Trophoblast cell (in vitro differentiated cells and primary cell): ENCODE data around the gene FLRT2.

ENCODE experiments used
- DNase-seq, 2 donors: peaks; one replicate each; pipeline ENCODE4 v3.0.0-alpha.2; 2016
- H2AFZ ChIP-seq: 2 replicates; pipeline ENCODE4 v1.6.1; 2013; ENCODE audit warnings: low read length, moderate library complexity, mild to moderate bottlenecking; ENCODE audit not compliant: insufficient read depth, poor library complexity
- H2AK5ac ChIP-seq: 2 replicates; pipeline ENCODE4 v1.6.1; 2013; ENCODE audit warnings: mild to moderate bottlenecking, low read length
- H2BK120ac ChIP-seq: 2 replicates; pipeline ENCODE4 v1.6.1; 2013; ENCODE audit warnings: low read length, mild to moderate bottlenecking, moderate library complexity; ENCODE audit not compliant: insufficient read depth, poor library complexity
- H2BK12ac ChIP-seq: 2 replicates; pipeline ENCODE4 v1.6.1; 2013; ENCODE audit warnings: mild to moderate bottlenecking, low read length, moderate library complexity
- H2BK5ac ChIP-seq: 2 replicates; pipeline ENCODE4 v1.6.1; 2013; ENCODE audit warnings: low read length, low read depth, moderate library complexity, mild to moderate bottlenecking; ENCODE audit not compliant: poor library complexity
- H3K14ac ChIP-seq: 2 replicates; pipeline ENCODE4 v1.6.1; 2013; ENCODE audit warnings: mild to moderate bottlenecking, low read length
- H3K18ac ChIP-seq: 2 replicates; pipeline ENCODE4 v1.6.1; 2013; ENCODE audit warnings: mild to moderate bottlenecking, low read length
- H3K23ac ChIP-seq: 2 replicates; pipeline ENCODE4 v1.6.1; 2013; ENCODE audit warnings: low read length
- H3K27ac ChIP-seq: 2 replicates; pipeline ENCODE4 v1.5.1; 2013; ENCODE audit warnings: low read depth, mild to moderate bottlenecking, inconsistent platforms, low read length, moderate library complexity
- H3K27me3 ChIP-seq: 2 replicates; pipeline ENCODE4 v1.6.1; 2013; ENCODE audit warnings: inconsistent platforms, mild to moderate bottlenecking, low read length, moderate library complexity; ENCODE audit not compliant: insufficient read depth
- H3K36me3 ChIP-seq, 2 experiments: 1 replicate in 1 of 2; 2 replicates in 1 of 2; pipeline ENCODE4 v1.6.1; 2013; ENCODE audit warnings: low read length in 2 of 2, mild to moderate bottlenecking in 2 of 2, moderate library complexity in 1 of 2; ENCODE audit not compliant: insufficient read depth in 2 of 2, control insufficient read depth in 1 of 2
- H3K4ac ChIP-seq: 2 replicates; pipeline ENCODE4 v1.6.1; 2013; ENCODE audit warnings: low read depth, mild to moderate bottlenecking, low read length, moderate library complexity
- H3K4me1 ChIP-seq, 2 experiments: 1 replicate in 1 of 2; 2 replicates in 1 of 2; pipeline ENCODE4 v1.6.1; 2013; ENCODE audit warnings: low read length in 2 of 2, mild to moderate bottlenecking in 2 of 2, moderate library complexity in 1 of 2; ENCODE audit not compliant: insufficient read depth in 2 of 2, control insufficient read depth in 1 of 2
- H3K4me2 ChIP-seq: 2 replicates; pipeline ENCODE4 v1.6.1; 2013; ENCODE audit warnings: inconsistent platforms, mild to moderate bottlenecking, low read length, moderate library complexity
- H3K4me3 ChIP-seq: 2 replicates; pipeline ENCODE4 v1.5.1; 2013; ENCODE audit warnings: mild to moderate bottlenecking, low read depth, low read length, inconsistent platforms
- H3K79me1 ChIP-seq: one replicate; pipeline ENCODE4 v1.6.1; 2013; ENCODE audit warnings: low read length
- H3K79me2 ChIP-seq: 2 replicates; pipeline ENCODE4 v1.6.1; 2013; ENCODE audit warnings: low read length, mild to moderate bottlenecking; ENCODE audit not compliant: control insufficient read depth, insufficient read depth, poor library complexity
- H3K9ac ChIP-seq: 2 replicates; pipeline ENCODE4 v1.6.1; 2013; ENCODE audit warnings: mild to moderate bottlenecking, low read length
- H3K9me3 ChIP-seq: 2 replicates; pipeline ENCODE4 v1.6.1; 2013; ENCODE audit warnings: low read depth, mild to moderate bottlenecking, control low read depth, inconsistent platforms, low read length; ENCODE audit not compliant: insufficient read depth
- H4K12ac ChIP-seq: 2 replicates; pipeline ENCODE4 v1.6.1; 2013; ENCODE audit warnings: low read depth, mild to moderate bottlenecking, low read length, moderate library complexity
- H4K8ac ChIP-seq: 2 replicates; pipeline ENCODE4 v1.6.1; 2013; ENCODE audit warnings: low read depth, mild to moderate bottlenecking, low read length, moderate library complexity
- H4K91ac ChIP-seq: one replicate; pipeline ENCODE4 v1.6.1; 2013; ENCODE audit warnings: low read depth, mild to moderate bottlenecking, low read length, moderate library complexity
- WGBS: extraction: QIAGEN DNeasy Blood & Tissue Kit; methylation state at CpG from one replicate; pipeline ENCODE4 v1.1.7; 2013; ENCODE audit warnings: missing lambda C conversion rate; ENCODE audit not compliant: insufficient read length, insufficient coverage; ENCODE audit errors: extremely low coverage; 5-methylcytosine and 5-hydroxymethylcytosine counted together

The FLRT2 gene

GRCh38 chr14:85622986-85623685 is 93.2 kb downstream of the FLRT2 start:
- H2AFZ ChIP-seq = no peak overlapping the region
- H3K4me2 ChIP-seq = no peak overlapping the region
- H3K9ac ChIP-seq = no peak overlapping the region
- no peak overlapping the region for H4K8ac ChIP-seq
- peaks cover 5 to 22% of the 10 kb centered on the region in 2 experiments for H3K36me3 ChIP-seq
- no CpG with 5 or more reads among the region's 27 CpGs for WGBS
- H3K18ac ChIP-seq = no peak overlapping the region
- no peak overlapping the region for H3K4me3 ChIP-seq
- DNase-seq = no peak
- no peak overlapping the region for H3K23ac ChIP-seq
- H4K91ac ChIP-seq = no peak overlapping the region
- no peaks in the 10 kb centered on the region for H3K9me3 ChIP-seq
- no peak overlapping the region for H2BK120ac ChIP-seq
- no peak overlapping the region for H3K27ac ChIP-seq
- no peak overlapping the region for H4K12ac ChIP-seq
- no peaks in the 10 kb centered on the region for H3K79me1 ChIP-seq
- no peak overlapping the region for H3K4ac ChIP-seq
- no peaks in the 10 kb centered on the region for H3K79me2 ChIP-seq
- H2BK5ac ChIP-seq = no peak overlapping the region
- no peak overlapping the region for H2BK12ac ChIP-seq
- no peak overlapping the region for H2AK5ac ChIP-seq
- H3K14ac ChIP-seq = no peak overlapping the region
- no peaks in the 10 kb centered on the region for H3K27me3 ChIP-seq
- peaks cover 8 to 10% of the 10 kb centered on the region in 2 experiments for H3K4me1 ChIP-seq

DNA sequence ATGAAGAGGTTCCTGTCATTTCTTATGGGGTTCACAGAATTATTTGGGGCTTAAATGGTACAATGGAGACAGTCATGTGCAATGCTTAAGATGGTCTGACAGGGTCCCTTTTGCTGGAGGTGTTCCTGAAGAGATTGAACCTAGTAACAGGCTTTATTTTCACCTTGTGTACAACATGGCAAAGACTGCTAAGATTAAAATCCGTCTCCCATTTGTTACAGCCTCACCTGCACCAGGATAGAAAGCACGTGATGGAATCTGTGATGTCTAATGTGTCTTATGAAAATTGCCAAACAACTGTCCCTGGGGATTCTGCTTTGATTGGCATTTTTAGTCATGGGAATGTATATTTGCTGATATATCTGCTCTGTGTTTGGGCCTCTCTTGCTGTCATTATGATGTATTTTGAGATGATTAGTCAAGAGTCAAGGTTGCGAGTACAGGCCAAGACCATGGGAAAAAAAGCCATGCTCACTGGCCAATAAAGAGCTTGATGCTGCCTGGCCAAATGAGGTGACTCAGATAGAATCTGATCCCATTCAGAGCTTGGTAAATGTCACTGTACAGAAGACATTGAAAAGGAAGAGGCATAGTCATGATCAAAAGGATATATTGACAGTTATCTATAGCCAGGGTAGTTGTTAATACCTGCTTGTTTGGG is 96.1 kb downstream of the FLRT2 start:
- no peak overlapping the region for H2AFZ ChIP-seq
- no peak overlapping the region for H2BK5ac ChIP-seq
- no peaks in the 10 kb centered on the region for H3K9me3 ChIP-seq
- no peak overlapping the region for H3K18ac ChIP-seq
- H2BK12ac ChIP-seq = no peak overlapping the region
- H3K14ac ChIP-seq = no peak overlapping the region
- no peak overlapping the region for H3K27ac ChIP-seq
- H3K4me3 ChIP-seq = no peak overlapping the region
- H4K8ac ChIP-seq = no peak overlapping the region
- H3K79me1 ChIP-seq = no peaks in the 10 kb centered on the region
- H4K91ac ChIP-seq = no peak overlapping the region
- peaks cover 8 to 10% of the 10 kb centered on the region in 2 experiments for H3K4me1 ChIP-seq
- H3K27me3 ChIP-seq = no peaks in the 10 kb centered on the region
- no peak overlapping the region for H3K23ac ChIP-seq
- WGBS = no CpG with 5 or more reads among the region's 3 CpGs
- peaks cover 5 to 22% of the 10 kb centered on the region in 2 experiments for H3K36me3 ChIP-seq
- H3K4ac ChIP-seq = no peak overlapping the region
- H3K4me2 ChIP-seq = no peak overlapping the region
- H2BK120ac ChIP-seq = no peak overlapping the region
- no peak overlapping the region for H4K12ac ChIP-seq
- no peak overlapping the region for H2AK5ac ChIP-seq
- DNase-seq = no peak
- no peaks in the 10 kb centered on the region for H3K79me2 ChIP-seq
- H3K9ac ChIP-seq = no peak overlapping the region

- H2AFZ ChIP-seq = no peak overlapping the region
- no peaks in the 10 kb centered on the region for H3K79me1 ChIP-seq
- H3K23ac ChIP-seq = no peak overlapping the region
- H3K14ac ChIP-seq = no peak overlapping the region
- H3K27ac ChIP-seq = no peak overlapping the region
- H2AK5ac ChIP-seq = no peak overlapping the region
- no peak overlapping the region for H3K4ac ChIP-seq
- H3K79me2 ChIP-seq = no peaks in the 10 kb centered on the region
- no peak overlapping the region for H2BK120ac ChIP-seq
- H4K91ac ChIP-seq = no peak overlapping the region
- no peaks in the 10 kb centered on the region for H3K36me3 ChIP-seq
- H3K4me1 ChIP-seq = no peaks in the 10 kb centered on the region
- no peak for DNase-seq
- no peaks in the 10 kb centered on the region for H3K9me3 ChIP-seq
- H4K12ac ChIP-seq = no peak overlapping the region
- no peak overlapping the region for H3K4me3 ChIP-seq
- no peak overlapping the region for H2BK12ac ChIP-seq
- no peak overlapping the region for H3K4me2 ChIP-seq
- no peak overlapping the region for H2BK5ac ChIP-seq
- no peak overlapping the region for H4K8ac ChIP-seq
- H3K18ac ChIP-seq = no peak overlapping the region
- no peaks in the 10 kb centered on the region for H3K27me3 ChIP-seq
- no peak overlapping the region for H3K9ac ChIP-seq
Observed at GRCh38 chr14:85634205-85634604, 104.3 kb downstream of the FLRT2 start.

DNA sequence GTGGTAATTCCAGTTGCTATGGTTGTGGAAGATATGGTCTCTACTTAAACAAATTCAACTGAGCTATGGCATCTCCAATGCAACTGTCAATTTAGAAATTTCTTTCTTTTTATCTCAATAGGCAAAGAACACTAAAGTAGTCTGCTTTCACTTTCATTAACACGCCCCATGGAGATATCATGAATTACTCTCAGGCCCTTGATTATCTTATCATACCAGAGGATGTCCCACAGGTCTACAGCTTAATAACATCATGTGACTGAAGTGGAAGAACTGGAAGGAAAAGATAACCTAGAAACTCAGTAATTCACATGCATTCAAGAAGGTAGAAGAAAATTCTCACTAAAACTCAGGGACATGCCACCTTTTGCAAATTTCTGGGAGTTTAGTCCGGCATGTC is 114.3 kb downstream of the FLRT2 start:
- no peak overlapping the region for H4K91ac ChIP-seq
- no peaks in the 10 kb centered on the region for H3K27me3 ChIP-seq
- no peak overlapping the region for H3K9ac ChIP-seq
- no peak overlapping the region for H2BK12ac ChIP-seq
- H3K4me2 ChIP-seq = no peak overlapping the region
- no peak overlapping the region for H3K23ac ChIP-seq
- H4K8ac ChIP-seq = no peak overlapping the region
- H2BK120ac ChIP-seq = no peak overlapping the region
- no peak overlapping the region for H4K12ac ChIP-seq
- H3K14ac ChIP-seq = no peak overlapping the region
- no peak overlapping the region for H2BK5ac ChIP-seq
- no peak overlapping the region for H3K4me3 ChIP-seq
- H3K4ac ChIP-seq = no peak overlapping the region
- no peak for DNase-seq
- no peaks in the 10 kb centered on the region for H3K36me3 ChIP-seq
- H3K27ac ChIP-seq = no peak overlapping the region
- no peaks in the 10 kb centered on the region for H3K79me1 ChIP-seq
- H3K79me2 ChIP-seq = no peaks in the 10 kb centered on the region
- no peak overlapping the region for H2AK5ac ChIP-seq
- no peaks in the 10 kb centered on the region for H3K4me1 ChIP-seq
- no peaks in the 10 kb centered on the region for H3K9me3 ChIP-seq
- WGBS = no CpG with 5 or more reads among the region's 2 CpGs
- H3K18ac ChIP-seq = no peak overlapping the region
- H2AFZ ChIP-seq = no peak overlapping the region
